ENCODE data around the gene RNF212B.

Gene RNF212B

DNA sequence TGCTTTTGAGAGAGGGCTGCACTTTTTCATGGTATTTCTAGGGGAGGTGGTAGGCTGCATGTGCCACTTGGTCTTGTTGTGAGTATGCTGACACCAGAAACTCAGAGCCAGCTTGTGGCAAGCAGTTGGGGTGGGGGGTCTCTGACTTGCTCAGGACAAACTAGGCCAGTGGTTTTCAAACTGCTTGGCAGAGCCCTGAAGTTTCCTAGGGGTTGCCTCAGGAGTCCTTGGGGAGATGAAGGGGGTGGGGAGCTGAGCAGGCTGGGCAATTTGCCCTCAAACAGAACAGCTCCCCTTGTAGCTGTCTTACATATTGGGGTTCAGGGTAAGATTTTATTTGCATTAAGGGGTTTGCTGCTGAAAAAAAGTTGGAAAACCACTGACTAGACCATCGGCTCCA, 72.8 kb downstream of the RNF212B start:
- no peak for DNase-seq (ENCODE audit: low read depth)
- TF ChIP-seq, protein P1, sequence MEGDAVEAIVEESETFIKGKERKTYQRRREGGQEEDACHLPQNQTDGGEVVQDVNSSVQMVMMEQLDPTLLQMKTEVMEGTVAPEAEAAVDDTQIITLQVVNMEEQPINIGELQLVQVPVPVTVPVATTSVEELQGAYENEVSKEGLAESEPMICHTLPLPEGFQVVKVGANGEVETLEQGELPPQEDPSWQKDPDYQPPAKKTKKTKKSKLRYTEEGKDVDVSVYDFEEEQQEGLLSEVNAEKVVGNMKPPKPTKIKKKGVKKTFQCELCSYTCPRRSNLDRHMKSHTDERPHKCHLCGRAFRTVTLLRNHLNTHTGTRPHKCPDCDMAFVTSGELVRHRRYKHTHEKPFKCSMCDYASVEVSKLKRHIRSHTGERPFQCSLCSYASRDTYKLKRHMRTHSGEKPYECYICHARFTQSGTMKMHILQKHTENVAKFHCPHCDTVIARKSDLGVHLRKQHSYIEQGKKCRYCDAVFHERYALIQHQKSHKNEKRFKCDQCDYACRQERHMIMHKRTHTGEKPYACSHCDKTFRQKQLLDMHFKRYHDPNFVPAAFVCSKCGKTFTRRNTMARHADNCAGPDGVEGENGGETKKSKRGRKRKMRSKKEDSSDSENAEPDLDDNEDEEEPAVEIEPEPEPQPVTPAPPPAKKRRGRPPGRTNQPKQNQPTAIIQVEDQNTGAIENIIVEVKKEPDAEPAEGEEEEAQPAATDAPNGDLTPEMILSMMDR (IDR thresholded peaks at IDR 0.05; ENCODE audit: control insufficient read depth, insufficient read depth, low read depth, low read length, missing control alignments): no peak
- no peak overlapping the region for H3K4me3 ChIP-seq (ENCODE audit: control insufficient read depth, low read depth, low read length)

DNA sequence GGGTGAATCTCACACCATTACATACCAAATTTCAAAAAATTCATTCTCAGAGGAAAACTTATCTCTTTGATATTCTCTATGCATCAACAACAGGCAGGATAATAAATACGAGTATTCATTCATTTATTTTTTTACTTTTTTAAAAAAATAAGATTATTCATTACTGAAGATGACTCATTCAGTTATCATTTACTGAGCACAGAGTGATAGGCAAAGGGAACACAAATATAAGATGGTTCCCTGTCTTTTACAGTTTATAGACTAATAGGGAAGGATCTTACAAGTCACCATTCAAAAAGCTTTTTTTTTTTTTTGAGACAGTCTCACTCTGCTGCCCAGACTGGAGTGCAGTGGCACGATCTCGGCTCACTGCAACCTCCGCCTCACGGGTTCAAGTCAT, 78.6 kb downstream of the RNF212B start:
- TF ChIP-seq, protein P1 (IDR thresholded peaks at IDR 0.05; ENCODE audit: control insufficient read depth, insufficient read depth, low read depth, low read length, missing control alignments): no peak
- no peak overlapping the region for H3K4me3 ChIP-seq (ENCODE audit: control insufficient read depth, low read depth, low read length)
- no peak for DNase-seq (ENCODE audit: low read depth)

- DNase-seq (ENCODE audit: low read depth): no peak
- no peak overlapping the region for H3K4me3 ChIP-seq (ENCODE audit: control insufficient read depth, low read depth, low read length)
- TF ChIP-seq, protein P1 (IDR thresholded peaks at IDR 0.05; ENCODE audit: control insufficient read depth, insufficient read depth, low read depth, low read length, missing control alignments): no peak
Observed at GRCh38 chr14:23319746-23320583, 82.2 kb downstream of the RNF212B start.

DNA sequence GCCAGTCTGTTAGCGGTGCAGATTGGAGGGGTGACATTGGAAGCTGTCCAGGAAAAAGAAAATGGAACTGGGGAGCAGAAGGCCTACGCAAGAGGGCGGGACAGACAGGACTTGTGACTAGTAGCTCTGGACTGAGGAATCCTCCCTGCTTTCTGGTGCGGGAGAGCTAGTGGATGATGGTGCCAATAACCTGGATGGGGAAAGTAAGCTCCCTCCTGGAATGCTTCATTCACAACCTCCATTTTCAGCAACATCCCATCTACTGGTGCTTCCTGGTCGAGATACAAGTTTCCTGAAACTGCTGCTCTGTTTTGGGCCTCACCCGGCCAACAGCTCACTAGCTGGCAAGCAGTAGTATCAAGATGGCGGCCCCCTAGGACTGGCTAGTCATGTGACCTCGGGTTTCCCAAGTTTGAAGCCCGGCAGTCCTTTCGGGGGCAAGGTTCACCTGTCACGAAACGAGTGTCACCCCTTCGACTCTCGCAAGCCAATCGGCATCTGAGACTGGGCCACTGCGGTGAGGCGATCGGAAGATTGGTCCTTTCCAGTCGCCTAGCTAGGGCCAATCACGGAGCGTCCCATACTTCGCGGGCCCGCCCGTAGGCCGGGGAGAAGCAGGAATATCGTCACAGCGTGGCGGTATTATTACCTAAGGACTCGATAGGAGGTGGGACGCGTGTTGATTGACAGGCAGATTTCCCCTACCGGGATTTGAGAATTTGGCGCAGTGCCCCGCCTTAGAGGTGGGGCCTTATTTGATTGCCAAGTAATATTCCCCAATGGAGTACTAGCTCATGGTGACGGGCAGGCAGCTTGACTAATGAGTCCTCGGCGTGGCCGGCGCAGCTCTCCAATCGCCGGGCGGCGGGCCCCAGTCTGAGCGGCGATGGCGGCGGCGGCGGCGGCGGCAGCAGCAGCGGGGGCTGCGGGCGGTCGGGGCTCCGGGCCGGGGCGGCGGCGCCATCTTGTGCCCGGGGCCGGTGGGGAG, 83.1 kb downstream of the RNF212B start, which contains the start of gene PABPN1:
PABPN1 (plus strand) TSS at position 874 of the 988 bp plus-strand sequence; CDS start at position 887, 13 bp downstream.
- peak within 1 kb of the TSS; percentile 72 for H3K4me3 ChIP-seq (ENCODE audit: control insufficient read depth, low read depth, low read length)
- TF ChIP-seq, protein P1 (IDR thresholded peaks at IDR 0.05; ENCODE audit: control insufficient read depth, insufficient read depth, low read depth, low read length, missing control alignments): no peak
- DNase-seq (ENCODE audit: low read depth): peak; percentile 100

GRCh38 chr14:23321572-23322547, 84.1 kb downstream of the RNF212B start:
- TF ChIP-seq, protein P1 (IDR thresholded peaks at IDR 0.05; ENCODE audit: control insufficient read depth, insufficient read depth, low read depth, low read length, missing control alignments): no peak
- DNase-seq (ENCODE audit: low read depth): no peak
- H3K4me3 ChIP-seq (ENCODE audit: control insufficient read depth, low read depth, low read length): peak overlapping the region; percentile 72
